ENCODE data around the gene ZNF385D. TPM values are rescaled to one million over a fixed set of nuclear protein-coding genes. Genes with fewer than 3 reads are reported as not detected.
A peak's percentile ranks its signal among the peaks of the same experiment; 100 is the strongest.

The ZNF385D gene
- total and polyA plus RNA-seq, 4 donors, result 6.2 to 33.7 (median 29.5) TPM

- H3K4me3 ChIP-seq (ENCODE audit: low read depth, low read length), result no peak overlapping the region
- no peaks in the 10 kb centered on the region for H3K9me3 ChIP-seq (ENCODE audit: control insufficient read depth, insufficient read depth, low read length)
- H3K27me3 ChIP-seq (ENCODE audit: control insufficient read depth, insufficient read depth, low read length), result no peaks in the 10 kb centered on the region
- H3K4me1 ChIP-seq (ENCODE audit: control insufficient read depth, insufficient read depth, low read length), result no peaks in the 10 kb centered on the region
- H3K27ac ChIP-seq (ENCODE audit: low read depth, low read length), result no peak overlapping the region
- 86% methylated on average over 24 of the region's 29 CpGs for WGBS (ENCODE audit: insufficient coverage)
- no peaks in the 10 kb centered on the region for H3K36me3 ChIP-seq (ENCODE audit: control insufficient read depth, insufficient read depth, low read length)
- no peak for DNase-seq (ENCODE audit: low read depth in 4 of 6, low spot score in 6 of 6)
These were observed 208.2 kb downstream of the ZNF385D start for GRCh38 chr3:21542656-21543379.

- no peaks in the 10 kb centered on the region for H3K4me1 ChIP-seq (ENCODE audit: control insufficient read depth, insufficient read depth, low read length)
- no peak for DNase-seq (ENCODE audit: low read depth in 4 of 6, low spot score in 6 of 6)
- no peaks in the 10 kb centered on the region for H3K9me3 ChIP-seq (ENCODE audit: control insufficient read depth, insufficient read depth, low read length)
- H3K27ac ChIP-seq (ENCODE audit: low read depth, low read length), result no peak overlapping the region
- no peak overlapping the region for H3K4me3 ChIP-seq (ENCODE audit: low read depth, low read length)
- WGBS (ENCODE audit: insufficient coverage), result 92% methylated on average over 2 of the region's 6 CpGs
- H3K36me3 ChIP-seq (ENCODE audit: control insufficient read depth, insufficient read depth, low read length), result no peaks in the 10 kb centered on the region
- H3K27me3 ChIP-seq (ENCODE audit: control insufficient read depth, insufficient read depth, low read length), result no peaks in the 10 kb centered on the region
These were observed 210.7 kb downstream of the ZNF385D start for GRCh38 chr3:21540265-21540664.

- Histone ChIP-seq H3K4me3 (ENCODE audit: low read depth, low read length) (no peak overlapping the region), H3K27me3 (ENCODE audit: control insufficient read depth, insufficient read depth, low read length) (no peaks in the 10 kb centered on the region), H3K9me3 (ENCODE audit: control insufficient read depth, insufficient read depth, low read length) (no peaks in the 10 kb centered on the region), H3K4me1 (ENCODE audit: control insufficient read depth, insufficient read depth, low read length) (no peaks in the 10 kb centered on the region), H3K36me3 (ENCODE audit: control insufficient read depth, insufficient read depth, low read length) (no peaks in the 10 kb centered on the region), H3K27ac (ENCODE audit: low read depth, low read length) (no peak overlapping the region)
- DNase-seq (ENCODE audit: low read depth in 4 of 6, low spot score in 6 of 6), result peak in 3 of 6 donors; percentile 9 to 82 (median 75)
- WGBS (ENCODE audit: insufficient coverage), result 20% methylated on average over 2 of the region's 3 CpGs
These were observed 216.5 kb downstream of the ZNF385D start for GRCh38 chr3:21534462-21534861.

GRCh38 chr3:21533002-21533401, 218.0 kb downstream of the ZNF385D start:
- peak in 1 of 6 donors; percentile 52 for DNase-seq (ENCODE audit: low read depth in 4 of 6, low spot score in 6 of 6)
- 40% methylated on average over 2 of the region's 5 CpGs for WGBS (ENCODE audit: insufficient coverage)
- Histone ChIP-seq H3K4me1 (ENCODE audit: control insufficient read depth, insufficient read depth, low read length) (no peaks in the 10 kb centered on the region), H3K9me3 (ENCODE audit: control insufficient read depth, insufficient read depth, low read length) (no peaks in the 10 kb centered on the region), H3K27me3 (ENCODE audit: control insufficient read depth, insufficient read depth, low read length) (no peaks in the 10 kb centered on the region), H3K4me3 (ENCODE audit: low read depth, low read length) (no peak overlapping the region), H3K27ac (ENCODE audit: low read depth, low read length) (no peak overlapping the region), H3K36me3 (ENCODE audit: control insufficient read depth, insufficient read depth, low read length) (no peaks in the 10 kb centered on the region)

- Histone ChIP-seq H3K4me1 (ENCODE audit: control insufficient read depth, insufficient read depth, low read length) (no peaks in the 10 kb centered on the region), H3K27me3 (ENCODE audit: control insufficient read depth, insufficient read depth, low read length) (no peaks in the 10 kb centered on the region), H3K27ac (ENCODE audit: low read depth, low read length) (no peak overlapping the region), H3K4me3 (ENCODE audit: low read depth, low read length) (no peak overlapping the region), H3K9me3 (ENCODE audit: control insufficient read depth, insufficient read depth, low read length) (no peaks in the 10 kb centered on the region), H3K36me3 (ENCODE audit: control insufficient read depth, insufficient read depth, low read length) (no peaks in the 10 kb centered on the region)
- no peak for DNase-seq (ENCODE audit: low read depth in 4 of 6, low spot score in 6 of 6)
- WGBS (ENCODE audit: insufficient coverage), result 90% methylated on average over 1 of the region's 3 CpGs
These were observed 219.1 kb downstream of the ZNF385D start for GRCh38 chr3:21531909-21532308.

- H3K27me3 ChIP-seq (ENCODE audit: control insufficient read depth, insufficient read depth, low read length), result no peaks in the 10 kb centered on the region
- no peak for DNase-seq (ENCODE audit: low read depth in 4 of 6, low spot score in 6 of 6)
- H3K9me3 ChIP-seq (ENCODE audit: control insufficient read depth, insufficient read depth, low read length), result no peaks in the 10 kb centered on the region
- no peak overlapping the region for H3K27ac ChIP-seq (ENCODE audit: low read depth, low read length)
- no peak overlapping the region for H3K4me3 ChIP-seq (ENCODE audit: low read depth, low read length)
- no CpG with 5 or more reads among the region's 2 CpGs for WGBS (ENCODE audit: insufficient coverage)
- H3K36me3 ChIP-seq (ENCODE audit: control insufficient read depth, insufficient read depth, low read length), result no peaks in the 10 kb centered on the region
- no peaks in the 10 kb centered on the region for H3K4me1 ChIP-seq (ENCODE audit: control insufficient read depth, insufficient read depth, low read length)
These were observed 222.6 kb downstream of the ZNF385D start for GRCh38 chr3:21528291-21528995.

GRCh38 chr3:21526461-21526860, 224.5 kb downstream of the ZNF385D start:
- H3K9me3 ChIP-seq (ENCODE audit: control insufficient read depth, insufficient read depth, low read length), result no peaks in the 10 kb centered on the region
- no peak overlapping the region for H3K27ac ChIP-seq (ENCODE audit: low read depth, low read length)
- no peak for DNase-seq (ENCODE audit: low read depth in 4 of 6, low spot score in 6 of 6)
- H3K4me1 ChIP-seq (ENCODE audit: control insufficient read depth, insufficient read depth, low read length), result no peaks in the 10 kb centered on the region
- H3K27me3 ChIP-seq (ENCODE audit: control insufficient read depth, insufficient read depth, low read length), result no peaks in the 10 kb centered on the region
- H3K36me3 ChIP-seq (ENCODE audit: control insufficient read depth, insufficient read depth, low read length), result no peaks in the 10 kb centered on the region
- no CpG with 5 or more reads among the region's 4 CpGs for WGBS (ENCODE audit: insufficient coverage)
- no peak overlapping the region for H3K4me3 ChIP-seq (ENCODE audit: low read depth, low read length)

GRCh38 chr3:21524133-21524532, 226.9 kb downstream of the ZNF385D start:
- Histone ChIP-seq H3K27me3 (ENCODE audit: control insufficient read depth, insufficient read depth, low read length) (no peaks in the 10 kb centered on the region), H3K4me3 (ENCODE audit: low read depth, low read length) (no peak overlapping the region), H3K4me1 (ENCODE audit: control insufficient read depth, insufficient read depth, low read length) (no peaks in the 10 kb centered on the region), H3K9me3 (ENCODE audit: control insufficient read depth, insufficient read depth, low read length) (no peaks in the 10 kb centered on the region), H3K27ac (ENCODE audit: low read depth, low read length) (no peak overlapping the region), H3K36me3 (ENCODE audit: control insufficient read depth, insufficient read depth, low read length) (no peaks in the 10 kb centered on the region)
- no CpG with 5 or more reads among the region's 2 CpGs for WGBS (ENCODE audit: insufficient coverage)
- no peak for DNase-seq (ENCODE audit: low read depth in 4 of 6, low spot score in 6 of 6)

GRCh38 chr3:21520106-21520963, 230.7 kb downstream of the ZNF385D start:
- H3K27ac ChIP-seq (ENCODE audit: low read depth, low read length), result no peak overlapping the region
- peak in 2 of 6 donors; percentile 31 to 81 for DNase-seq (ENCODE audit: low read depth in 4 of 6, low spot score in 6 of 6)
- no peaks in the 10 kb centered on the region for H3K36me3 ChIP-seq (ENCODE audit: control insufficient read depth, insufficient read depth, low read length)
- H3K4me1 ChIP-seq (ENCODE audit: control insufficient read depth, insufficient read depth, low read length), result no peaks in the 10 kb centered on the region
- no peak overlapping the region for H3K4me3 ChIP-seq (ENCODE audit: low read depth, low read length)
- no peaks in the 10 kb centered on the region for H3K27me3 ChIP-seq (ENCODE audit: control insufficient read depth, insufficient read depth, low read length)
- no CpG with 5 or more reads among the region's 4 CpGs for WGBS (ENCODE audit: insufficient coverage)
- no peaks in the 10 kb centered on the region for H3K9me3 ChIP-seq (ENCODE audit: control insufficient read depth, insufficient read depth, low read length)
